CD14-positive monocyte (primary cell): ENCODE results near the gene SMPDL3A. TPM values are rescaled to one million over a fixed set of nuclear protein-coding genes. Genes with fewer than 3 reads are reported as not detected.

Source experiments
- DNase-seq, 3 donors: peaks; one replicate each; pipeline ENCODE4 v3.0.0-alpha.2; 2011 to 2022
- H2AFZ ChIP-seq: 2 replicates; pipeline ENCODE4 v1.6.0; 2012; ENCODE audit warnings: mild to moderate bottlenecking, low read depth, low read length, inconsistent platforms; ENCODE audit not compliant: insufficient read depth, poor library complexity, severe bottlenecking
- H3K27ac ChIP-seq, 2 donors: 1 replicate in 1 of 2; 2 replicates in 1 of 2; pipeline ENCODE4 v1.5.1; 2012 to 2013; ENCODE audit warnings: low read length in 2 of 2, control low read depth in 1 of 2, inconsistent platforms in 1 of 2, low read depth in 1 of 2, mild to moderate bottlenecking in 1 of 2
- H3K27me3 ChIP-seq, 2 donors: one replicate each; pipeline versions ENCODE4 v1.6.0 to v1.6.1; 2011 to 2013; ENCODE audit warnings: low read length in 2 of 2; ENCODE audit not compliant: control insufficient read depth in 2 of 2, insufficient read depth in 2 of 2
- H3K36me3 ChIP-seq, 2 donors: replicated peaks in 1 of 2; 1 replicate in 1 of 2; 2 replicates in 1 of 2; pipeline versions ENCODE4 v1.5.1 to v1.6.1; 2012 to 2013; ENCODE audit warnings: low read length in 2 of 2, control low read depth in 1 of 2, inconsistent platforms in 1 of 2, mild to moderate bottlenecking in 1 of 2; ENCODE audit not compliant: insufficient read depth in 2 of 2, control insufficient read depth in 1 of 2
- H3K4me1 ChIP-seq, 2 donors: 1 replicate in 1 of 2; 2 replicates in 1 of 2; pipeline versions ENCODE4 v1.5.1 to v1.6.1; 2012 to 2013; ENCODE audit warnings: low read length in 2 of 2, control low read depth in 1 of 2, inconsistent platforms in 1 of 2, mild to moderate bottlenecking in 1 of 2, moderate library complexity in 1 of 2; ENCODE audit not compliant: insufficient read depth in 2 of 2, control insufficient read depth in 1 of 2
- H3K4me2 ChIP-seq: replicated peaks from 2 replicates; pipeline ENCODE3; 2012; ENCODE audit warnings: low read length, moderate library complexity, mild to moderate bottlenecking; ENCODE audit not compliant: poor library complexity, severe bottlenecking; ENCODE audit errors: extremely low read depth
- H3K4me3 ChIP-seq, 3 experiments: fragments of 200-600 bp in 1 of 3; sonication (generic) in 1 of 3; replicated peaks in 1 of 3; 1 replicate in 2 of 3; 2 replicates in 1 of 3; pipeline ENCODE4 v1.5.1; 2011 to 2013; ENCODE audit warnings: low read length in 3 of 3, mild to moderate bottlenecking in 3 of 3, control low read depth in 2 of 3, low read depth in 2 of 3, inconsistent platforms in 1 of 3, moderate library complexity in 1 of 3
- H3K79me2 ChIP-seq: 2 replicates; pipeline ENCODE4 v1.6.0; 2012; ENCODE audit warnings: mild to moderate bottlenecking, control low read depth, inconsistent platforms, low read length, moderate library complexity; ENCODE audit not compliant: insufficient read depth
- H3K9ac ChIP-seq: 2 replicates; pipeline ENCODE4 v1.6.0; 2017; ENCODE audit warnings: low read length, mild to moderate bottlenecking; ENCODE audit not compliant: insufficient read depth, poor library complexity, severe bottlenecking
- H3K9me3 ChIP-seq, 2 donors: replicated peaks in 1 of 2; 1 replicate in 1 of 2; 2 replicates in 1 of 2; pipeline versions ENCODE4 v1.5.1 to v1.6.1; 2012 to 2013; ENCODE audit warnings: low read length in 2 of 2, control low read depth in 1 of 2; ENCODE audit not compliant: control insufficient read depth in 1 of 2, insufficient read depth in 1 of 2
- H4K20me1 ChIP-seq: 2 replicates; pipeline ENCODE4 v1.6.0; 2012; ENCODE audit warnings: mild to moderate bottlenecking, low read length, control low read depth, moderate library complexity; ENCODE audit not compliant: insufficient read depth
- H3K27ac Mint-ChIP-seq, 7 donors: one replicate each; pipeline ENCODE4 v1.8.0; 2020; ENCODE audit warnings: mild to moderate bottlenecking in 7 of 7, mixed read lengths in 7 of 7, moderate library complexity in 6 of 7, inconsistent platforms in 2 of 7
- H3K27me3 Mint-ChIP-seq, 3 donors: one replicate each; pipeline ENCODE4 v1.8.0; 2021 to 2022; ENCODE audit warnings: low read depth in 3 of 3, mild to moderate bottlenecking in 3 of 3, mixed read lengths in 3 of 3, moderate library complexity in 3 of 3, inconsistent platforms in 1 of 3
- H3K36me3 Mint-ChIP-seq, 2 donors: one replicate each; pipeline ENCODE4 v1.8.0; 2020; ENCODE audit warnings: mixed read lengths in 2 of 2, inconsistent platforms in 1 of 2, mild to moderate bottlenecking in 1 of 2
- H3K4me1 Mint-ChIP-seq: one replicate; pipeline ENCODE4 v1.8.0; 2020; ENCODE audit warnings: mild to moderate bottlenecking, mixed read lengths
- H3K4me3 Mint-ChIP-seq, 2 donors: one replicate each; pipeline ENCODE4 v1.8.0; 2020; ENCODE audit warnings: mild to moderate bottlenecking in 2 of 2, mixed read lengths in 2 of 2, moderate library complexity in 1 of 2
- H3K9me3 Mint-ChIP-seq, 7 donors: one replicate each; pipeline ENCODE4 v1.8.0; 2020 to 2022; ENCODE audit warnings: mixed read lengths in 7 of 7, mild to moderate bottlenecking in 6 of 7, moderate library complexity in 6 of 7, inconsistent platforms in 2 of 7
- WGBS: methylation state at CpG from one replicate; pipeline ENCODE4 v1.1.5; 2013; ENCODE audit warnings: missing lambda C conversion rate; ENCODE audit not compliant: insufficient coverage; 5-methylcytosine and 5-hydroxymethylcytosine counted together
- intact Hi-C, 2 donors: fragments of 100-400 bp; cut with micrococcal nuclease; formaldehyde crosslinking; loops; one replicate each; pipeline versions ENCODE4 v1.15.0 to v1.15.1; 2023
- polyA plus RNA-seq, 3 donors: library from polyadenylated mRNA; depleted of rRNA in 1 of 3; unstranded in 2 of 3; stranded (reverse) in 1 of 3; fragments of 300-500 nt in 2 of 3; fragments of >200 nt in 1 of 3; fragmentation: Illumina TruSeq in 2 of 3; gene quantifications; 1 replicate in 2 of 3; 2 replicates in 1 of 3; pipeline ENCODE4 v1.2.3, GENCODE V29; 2012 to 2021
- TF ChIP-seq, protein P1 (sequence below): fragments of 200-600 bp; IDR thresholded peaks from one replicate; pipeline ENCODE4 v1.8.0; 2022; ENCODE audit warnings: antibody characterized with exemption, mild to moderate bottlenecking

Gene SMPDL3A
- polyA plus RNA-seq, 3 donors, result 21.3 to 30.1 (median 21.7) TPM

DNA sequence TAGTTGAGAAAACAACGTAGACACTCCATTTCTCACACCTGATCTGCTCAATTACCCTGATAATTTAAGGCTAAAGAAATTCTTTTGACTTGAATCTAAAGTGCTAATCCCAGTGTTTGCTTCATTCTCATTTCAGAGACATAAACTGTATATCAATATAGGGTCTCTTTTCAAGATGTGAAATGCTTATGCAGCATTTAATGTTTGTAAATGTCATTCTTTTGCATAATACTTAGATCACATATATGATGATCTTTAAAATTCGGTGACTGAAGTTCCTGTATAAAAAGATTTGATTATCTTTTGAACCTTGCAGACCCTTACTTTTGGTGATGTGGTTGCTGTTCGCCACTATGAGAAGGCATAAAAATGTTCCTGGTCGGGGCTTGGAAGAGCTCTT is 5.7 kb upstream of the SMPDL3A start:
- no peak overlapping the region for H3K9ac ChIP-seq
- WGBS, result no CpG with 5 or more reads among the region's 4 CpGs
- no peak overlapping the region for H3K4me3 ChIP-seq
- no peaks in the 10 kb centered on the region for H3K36me3 ChIP-seq
- peaks cover 3 to 6% of the 10 kb centered on the region in 2 donors for H3K4me1 ChIP-seq
- no peak overlapping the region for H3K27ac ChIP-seq
- H2AFZ ChIP-seq, result no peak overlapping the region
- Mint-ChIP-seq H3K36me3 (peaks cover 0 to 11% of the 10 kb centered on the region in 2 donors), H3K27ac (no peak overlapping the region), H3K27me3 (peaks cover 43 to 68% (median 60%) of the 10 kb centered on the region in 3 donors), H3K4me1 (peaks cover 5% of the 10 kb centered on the region), H3K9me3 (peaks cover 0 to 3% (median 0%) of the 10 kb centered on the region in 7 donors), H3K4me3 (no peak overlapping the region)
- no peak overlapping the region for H3K4me2 ChIP-seq
- H3K79me2 ChIP-seq, result no peaks in the 10 kb centered on the region
- H4K20me1 ChIP-seq, result no peaks in the 10 kb centered on the region
- peaks cover 44 to 51% of the 10 kb centered on the region in 2 donors for H3K27me3 ChIP-seq
- H3K9me3 ChIP-seq, result no peaks in the 10 kb centered on the region
- TF ChIP-seq, protein P1, sequence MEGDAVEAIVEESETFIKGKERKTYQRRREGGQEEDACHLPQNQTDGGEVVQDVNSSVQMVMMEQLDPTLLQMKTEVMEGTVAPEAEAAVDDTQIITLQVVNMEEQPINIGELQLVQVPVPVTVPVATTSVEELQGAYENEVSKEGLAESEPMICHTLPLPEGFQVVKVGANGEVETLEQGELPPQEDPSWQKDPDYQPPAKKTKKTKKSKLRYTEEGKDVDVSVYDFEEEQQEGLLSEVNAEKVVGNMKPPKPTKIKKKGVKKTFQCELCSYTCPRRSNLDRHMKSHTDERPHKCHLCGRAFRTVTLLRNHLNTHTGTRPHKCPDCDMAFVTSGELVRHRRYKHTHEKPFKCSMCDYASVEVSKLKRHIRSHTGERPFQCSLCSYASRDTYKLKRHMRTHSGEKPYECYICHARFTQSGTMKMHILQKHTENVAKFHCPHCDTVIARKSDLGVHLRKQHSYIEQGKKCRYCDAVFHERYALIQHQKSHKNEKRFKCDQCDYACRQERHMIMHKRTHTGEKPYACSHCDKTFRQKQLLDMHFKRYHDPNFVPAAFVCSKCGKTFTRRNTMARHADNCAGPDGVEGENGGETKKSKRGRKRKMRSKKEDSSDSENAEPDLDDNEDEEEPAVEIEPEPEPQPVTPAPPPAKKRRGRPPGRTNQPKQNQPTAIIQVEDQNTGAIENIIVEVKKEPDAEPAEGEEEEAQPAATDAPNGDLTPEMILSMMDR, result no peak
- DNase-seq, result no peak
- intact Hi-C loops, result no loop called here

DNA sequence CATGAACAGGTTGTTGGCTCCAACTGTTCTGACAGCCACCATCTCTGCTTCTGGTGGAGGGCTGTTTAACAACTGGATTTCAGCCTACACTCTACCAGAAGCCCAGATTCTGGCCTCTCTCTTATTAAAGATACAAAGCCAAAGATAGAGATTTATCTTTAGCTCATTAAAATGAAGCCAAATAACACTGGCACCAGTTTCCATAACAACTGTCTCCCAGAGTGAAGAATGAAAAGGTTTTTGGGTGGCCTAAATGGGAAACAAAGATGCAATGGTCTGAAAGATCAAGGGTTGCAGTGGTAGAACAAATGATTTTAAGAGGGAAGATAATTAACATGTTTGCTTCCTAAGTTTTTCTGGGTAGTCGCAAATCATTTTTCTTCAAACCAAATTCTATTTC is 3.2 kb upstream of the SMPDL3A start:
- Mint-ChIP-seq H3K27me3 (peaks cover 46 to 57% (median 53%) of the 10 kb centered on the region in 3 donors), H3K27ac (no peak overlapping the region)

More for the DNA sequence above, 3.2 kb upstream of the SMPDL3A start:
- Histone ChIP-seq H3K4me1 (peaks cover 22% of the 10 kb centered on the region in 2 donors), H3K9me3 (no peaks in the 10 kb centered on the region), H2AFZ (no peak overlapping the region), H3K27ac (no peak overlapping the region), H3K79me2 (peaks cover 16% of the 10 kb centered on the region), H3K4me2 (no peak overlapping the region), H3K27me3 (peaks cover 41% of the 10 kb centered on the region in 2 donors), H3K9ac (no peak overlapping the region), H4K20me1 (peaks cover under 1% of the 10 kb centered on the region), H3K4me3 (no peak overlapping the region), H3K36me3 (no peaks in the 10 kb centered on the region)
- TF ChIP-seq, protein P1, result no peak
- H3K4me1 Mint-ChIP-seq, result peaks cover 23% of the 10 kb centered on the region
- WGBS, result no CpG with 5 or more reads among the region's 1 CpG
- H3K9me3 Mint-ChIP-seq, result peaks cover 0 to 3% (median 0%) of the 10 kb centered on the region in 7 donors
- no peak for DNase-seq
- peak overlapping the region in 1 of 2 donors; percentile 59 for H3K4me3 Mint-ChIP-seq
- intact Hi-C loops, result loop anchor here in 1 of 2 donors (5.0 kb wide), 1 partner anchor 34 kb away; no protein-coding TSS in a partner anchor
- H3K36me3 Mint-ChIP-seq, result peaks cover 0 to 14% of the 10 kb centered on the region in 2 donors
